Stimulated activated CD4-positive, alpha-beta T cell treated with anti-CD3 and anti-CD28 coated beads, Interleukin-2, amount 100 ng/mL, for 48 hours (primary cell): ENCODE results near the gene OR52K2.
"Not testable (repeated sequence)": the region's sequence is repeated elsewhere in the genome, so short reads cannot be mapped to it uniquely, and the experiment has no call there.

ENCODE experiments used
- DNase-seq, 2 donors: peaks; one replicate each; pipeline ENCODE4 v3.0.0-alpha.2; 2020

OR52K2 gene

DNA sequence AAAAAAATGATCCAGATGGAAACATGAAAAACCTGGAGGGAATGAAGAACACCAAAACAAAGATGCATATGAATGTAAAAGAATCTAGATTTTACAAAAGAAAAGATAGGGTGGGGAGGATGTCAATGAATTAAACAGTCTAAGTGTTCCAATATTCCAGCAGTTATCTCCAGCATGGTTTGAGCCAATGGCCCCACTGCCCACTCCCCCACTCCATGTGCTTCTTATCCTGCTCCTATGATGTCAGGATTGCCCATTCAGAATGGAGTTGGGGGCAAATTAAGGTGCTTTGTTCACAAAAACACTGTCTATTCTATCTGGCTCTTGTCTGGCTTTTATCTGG is 32.1 kb downstream of the OR52K2 start:
- DNase-seq, result no peak

GRCh38 chr11:4482445-4482844 is 33.4 kb downstream of the OR52K2 start, which contains the start of gene OR52K1:
Gene OR52K1 (plus strand): TSS chr11:4482646. CDS start chr11:4488901, 6,255 bp downstream.
- DNase-seq, result no peak

GRCh38 chr11:4484310-4484709 is 35.2 kb downstream of the OR52K2 start:
- no peak for DNase-seq

GRCh38 chr11:4491405-4491804 is 42.3 kb downstream of the OR52K2 start:
- DNase-seq, result not testable (repeated sequence)

DNA sequence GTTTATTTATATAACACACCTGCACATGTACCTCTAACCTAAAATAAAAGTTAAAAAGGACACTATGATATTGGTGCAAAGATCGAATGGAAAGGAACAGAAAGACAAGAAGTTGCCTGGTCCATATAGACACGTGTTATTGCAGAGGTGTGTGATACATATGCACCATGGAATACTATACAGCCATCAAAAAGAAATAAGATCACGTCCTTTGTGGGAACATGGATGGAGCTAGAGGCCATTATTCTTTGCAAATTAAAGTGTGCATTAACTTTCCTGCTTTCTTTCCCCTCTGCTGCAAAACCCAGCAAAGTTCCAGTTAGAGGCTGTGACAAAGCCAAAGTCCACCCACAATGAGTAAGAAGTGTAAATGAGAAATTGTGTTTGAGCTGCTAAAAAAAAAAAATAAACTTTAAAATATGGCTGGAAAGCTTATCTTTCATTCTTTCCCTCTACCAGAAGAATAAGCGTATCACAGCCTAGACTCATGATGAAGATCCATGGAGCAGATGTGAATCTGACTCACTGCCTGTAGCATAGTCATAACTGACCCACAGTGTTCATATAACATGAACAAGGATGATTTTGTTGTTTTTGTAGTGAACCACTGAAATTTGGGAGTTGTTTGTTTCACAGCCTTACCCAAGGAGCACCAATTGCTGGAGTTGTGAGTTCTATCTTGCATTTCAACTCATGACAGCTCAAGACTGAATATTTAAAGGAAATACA is 42.9 kb downstream of the OR52K2 start:
- no peak for DNase-seq

- DNase-seq, result no peak
These were observed 44.4 kb downstream of the OR52K2 start for GRCh38 chr11:4493480-4493818.

DNA sequence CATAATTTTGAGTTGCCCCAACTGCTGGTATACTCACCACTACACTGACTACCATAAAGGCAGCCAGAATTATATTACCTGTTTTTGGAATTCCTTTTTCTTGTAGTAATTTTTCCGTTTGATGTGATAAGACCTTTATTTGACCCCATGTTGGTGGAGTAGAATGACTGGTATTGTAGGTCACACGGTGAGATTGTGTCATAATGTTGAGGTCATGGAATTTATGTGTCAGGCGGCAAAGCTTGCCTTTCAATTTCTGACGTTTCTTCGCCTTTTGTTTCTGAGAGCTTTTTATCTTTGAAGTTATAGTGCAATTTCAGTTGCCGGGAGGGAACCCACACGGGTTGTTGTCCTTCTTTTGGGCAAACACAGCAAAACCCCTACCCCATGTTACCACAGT is 46.4 kb downstream of the OR52K2 start:
- DNase-seq, result no peak

DNA sequence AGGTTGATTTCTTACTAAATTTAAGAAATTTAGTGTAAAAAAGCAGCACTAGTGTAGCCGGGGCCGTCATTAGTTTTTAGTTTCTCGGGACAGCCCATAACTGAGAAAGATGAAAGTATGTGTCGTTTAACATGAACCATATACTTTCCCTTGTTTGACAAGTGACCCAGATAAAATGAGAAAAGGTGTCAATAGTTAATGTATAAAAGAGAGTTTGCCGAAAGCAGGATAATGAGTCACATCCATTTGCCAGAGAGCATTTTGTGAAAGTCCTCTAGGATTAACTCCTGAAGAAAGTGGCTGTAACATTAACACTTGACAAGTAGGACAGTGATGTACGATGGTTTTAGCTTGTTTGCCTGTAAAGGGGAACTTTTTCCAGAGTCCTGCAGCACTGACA is 46.9 kb downstream of the OR52K2 start:
- DNase-seq, result no peak

- no peak for DNase-seq
These were observed 47.6 kb downstream of the OR52K2 start for GRCh38 chr11:4496557-4497248.
